GM12891 (cell line): ENCODE results near the gene LCN15.

Experiments used
- PAX5 ChIP-seq: IDR thresholded peaks from 2 replicates; pipeline ENCODE4 v1.6.1; 2011; ENCODE audit warnings: low read length, moderate library complexity, mild to moderate bottlenecking; ENCODE audit not compliant: insufficient read depth, severe bottlenecking
- POLR2A ChIP-seq: IDR thresholded peaks from 2 replicates; pipeline ENCODE4 v1.6.1; 2011; ENCODE audit warnings: low read depth, low read length, control low read depth
- POLR2AphosphoS5 ChIP-seq: IDR thresholded peaks from 2 replicates; pipeline ENCODE4 v1.6.1; 2011; ENCODE audit warnings: low read depth, low read length, control low read depth
- SPI1 ChIP-seq: IDR thresholded peaks from 2 replicates; pipeline ENCODE4 v1.6.1; 2011; ENCODE audit warnings: low read depth, low read length, control low read depth
- TAF1 ChIP-seq: IDR thresholded peaks from 2 replicates; pipeline ENCODE4 v1.6.1; 2011; ENCODE audit warnings: low read depth, low read length, control low read depth

GRCh38 chr9:136722969-136723356, 41.4 kb downstream of the LCN15 start:
- no peak; the same call in 1 of the 2 replicates for TF ChIP-seq POLR2A
- no peak for TF ChIP-seq POLR2AphosphoS5
- TF ChIP-seq SPI1 = no peak
- TF ChIP-seq TAF1 = no peak
- TF ChIP-seq PAX5 = no peak
